HG03280 (cell line): ENCODE data around the gene GRID2IP.

ENCODE experiments used
- ATAC-seq: cut with Tn5 transposase; IDR thresholded peaks from one replicate; pipeline ENCODE4 v1.9.1; 2021; ENCODE audit warnings: mild to moderate bottlenecking, moderate library complexity; ENCODE audit not compliant: unreplicated experiment

The GRID2IP gene

DNA sequence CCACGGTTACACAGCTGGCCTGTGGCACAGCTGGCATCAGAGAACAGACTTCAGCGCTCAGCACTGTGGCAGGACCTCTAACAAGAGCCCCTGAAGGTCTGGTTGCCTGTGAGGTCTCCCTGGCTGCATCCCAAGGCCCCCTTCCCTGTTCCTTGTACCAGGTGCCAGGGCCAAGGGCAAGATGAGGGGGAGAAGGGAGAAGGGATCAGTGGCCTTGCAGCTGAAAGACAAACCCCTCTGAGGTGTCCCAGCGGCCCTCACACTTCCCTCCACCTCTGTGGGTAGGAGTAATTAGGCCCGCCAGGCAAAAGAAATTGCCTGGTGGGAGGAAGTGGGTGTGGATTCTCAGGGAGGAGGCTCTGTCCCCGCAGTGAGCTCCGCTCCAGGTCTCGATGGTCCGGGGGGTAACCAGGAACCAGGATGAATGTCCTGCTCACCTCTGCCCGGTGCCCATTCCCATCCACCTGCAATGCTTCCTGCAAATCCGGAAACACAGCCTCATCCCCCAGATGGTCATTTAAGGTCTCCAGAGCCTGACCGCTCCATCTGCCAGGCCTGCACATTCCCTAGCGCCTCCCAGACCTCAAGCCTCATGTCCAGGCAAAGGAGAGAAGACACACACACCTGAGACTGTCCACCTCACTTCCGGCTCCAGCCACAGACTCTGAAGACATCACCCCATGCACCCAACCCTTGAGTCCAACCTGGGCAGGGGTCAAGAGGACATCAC is 22.7 kb downstream of the GRID2IP start:
- no peak for ATAC-seq

DNA sequence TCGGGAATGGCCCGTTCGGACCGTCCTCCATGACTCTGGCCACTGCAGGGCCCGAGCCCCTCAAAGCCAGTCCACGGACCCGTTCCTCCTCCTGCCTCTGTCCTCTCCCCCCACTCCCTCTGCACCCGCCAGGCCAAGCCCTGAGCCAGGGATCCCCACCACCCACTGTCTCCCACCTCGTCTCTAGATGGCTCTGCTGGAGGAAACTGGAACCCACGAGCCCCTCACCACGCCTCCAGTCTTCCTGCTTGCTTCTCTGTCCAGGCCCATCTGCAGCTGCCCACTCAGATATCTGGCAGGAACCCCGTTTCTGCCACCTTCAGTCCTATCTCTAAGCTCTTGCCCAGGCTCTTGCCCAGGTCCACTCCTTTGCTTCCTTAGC is 24.3 kb downstream of the GRID2IP start:
- ATAC-seq = no peak

DNA sequence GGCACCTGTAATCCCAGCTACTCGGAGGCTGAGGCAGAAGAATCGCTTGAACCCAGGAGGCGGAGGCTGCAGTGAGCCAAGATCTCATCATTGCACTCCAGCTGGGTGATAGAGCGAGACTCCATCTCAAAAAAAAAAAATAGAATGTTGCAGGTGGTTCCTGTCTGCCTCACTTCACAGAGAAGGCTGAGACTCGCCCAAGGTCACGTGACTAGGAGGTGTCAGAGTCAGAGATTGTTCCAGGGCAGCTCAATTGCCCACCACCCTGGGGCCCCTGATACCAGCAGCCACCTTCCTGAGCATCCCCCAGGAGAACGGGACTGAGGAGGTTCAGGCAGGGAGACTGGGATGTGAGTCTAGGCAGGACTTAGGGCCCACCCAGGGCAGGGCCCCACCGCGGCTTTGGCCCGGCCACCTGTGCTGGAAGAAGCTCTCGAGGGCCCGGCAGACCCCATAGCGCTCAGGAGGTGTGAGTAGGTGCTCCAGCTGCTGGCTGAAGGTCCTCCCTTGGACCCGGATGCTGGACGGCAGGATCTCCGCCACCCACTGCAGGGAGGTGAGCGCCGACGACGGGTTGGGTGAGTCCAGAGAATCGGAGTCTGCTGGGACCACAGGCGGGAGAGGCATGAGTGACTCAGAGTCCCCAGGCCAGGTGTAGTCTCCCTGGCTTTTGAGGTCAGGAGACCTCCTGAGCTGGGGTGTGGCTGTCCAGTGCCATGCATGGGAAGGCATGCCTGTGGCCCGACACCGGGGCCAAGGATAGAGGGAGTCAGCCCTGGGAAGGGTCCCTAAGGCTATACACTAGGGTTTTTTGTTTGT is 30.9 kb downstream of the GRID2IP start:
- ATAC-seq = no peak

DNA sequence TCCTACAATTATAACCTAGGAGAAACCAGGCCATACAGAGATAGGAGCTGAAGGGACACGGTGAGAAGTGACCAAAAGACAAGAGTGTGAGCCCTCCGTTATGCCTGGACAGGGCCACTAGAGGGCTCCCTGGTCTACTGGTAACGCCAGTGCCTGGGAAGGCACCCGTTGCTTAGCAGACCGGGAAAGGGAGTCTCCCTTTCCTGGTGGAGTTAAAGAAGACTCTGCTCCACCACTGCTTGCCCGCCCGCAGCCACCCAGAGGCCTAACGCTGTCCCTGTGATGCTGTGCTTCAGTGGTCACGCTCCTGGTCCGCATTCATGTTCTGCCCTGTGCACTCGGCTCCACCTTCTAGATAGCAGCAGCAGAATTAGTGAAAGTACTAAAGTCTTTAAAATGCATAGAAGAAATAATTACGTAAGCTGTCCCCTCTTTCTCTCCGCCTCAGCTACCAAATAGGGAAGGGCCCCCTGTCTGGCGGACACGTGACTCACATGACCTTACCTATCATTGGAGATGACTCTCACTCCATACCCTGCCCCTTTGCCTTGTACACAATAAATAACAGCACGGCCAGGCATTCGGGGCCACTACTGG is 34.8 kb downstream of the GRID2IP start:
- no peak for ATAC-seq

DNA sequence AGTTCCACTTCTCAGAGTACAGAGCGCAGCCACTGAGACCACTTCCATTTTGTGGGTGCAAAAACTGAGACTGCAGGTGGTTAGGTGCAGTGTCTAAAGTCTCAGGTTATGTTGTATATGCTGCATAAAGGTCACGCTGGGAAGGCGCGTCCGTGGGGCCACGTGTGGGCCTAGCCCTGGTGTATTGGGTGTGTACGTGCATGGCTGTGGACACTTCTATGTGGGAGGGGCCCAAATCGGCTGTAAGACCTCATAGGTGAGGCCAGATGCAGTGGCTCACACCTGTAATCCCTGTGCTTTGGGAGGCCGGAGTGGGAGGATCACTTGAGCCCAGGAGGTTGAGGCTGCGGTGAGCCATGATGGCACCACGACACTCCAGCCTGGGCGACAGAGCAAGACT is 37.7 kb downstream of the GRID2IP start:
- ATAC-seq = no peak

DNA sequence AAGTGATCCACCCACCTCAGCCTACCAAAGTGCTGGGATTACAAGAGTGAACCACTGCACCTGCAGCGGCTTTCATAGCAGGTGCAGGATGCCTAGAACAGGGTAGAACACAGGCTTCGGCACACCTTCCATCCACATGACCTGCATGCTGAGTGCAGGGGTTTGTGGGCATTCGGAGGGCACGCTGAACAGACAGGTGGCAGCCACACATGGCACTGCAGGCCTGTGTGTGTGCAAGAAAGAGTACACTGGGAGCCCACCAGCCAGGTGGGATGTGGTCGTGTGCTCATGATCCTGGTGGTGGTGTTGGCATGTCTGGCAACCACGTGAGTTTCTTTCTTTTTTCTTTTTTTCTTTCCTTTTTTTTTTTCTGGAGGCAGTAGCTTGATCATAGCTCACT is 38.4 kb downstream of the GRID2IP start:
- no peak for ATAC-seq

DNA sequence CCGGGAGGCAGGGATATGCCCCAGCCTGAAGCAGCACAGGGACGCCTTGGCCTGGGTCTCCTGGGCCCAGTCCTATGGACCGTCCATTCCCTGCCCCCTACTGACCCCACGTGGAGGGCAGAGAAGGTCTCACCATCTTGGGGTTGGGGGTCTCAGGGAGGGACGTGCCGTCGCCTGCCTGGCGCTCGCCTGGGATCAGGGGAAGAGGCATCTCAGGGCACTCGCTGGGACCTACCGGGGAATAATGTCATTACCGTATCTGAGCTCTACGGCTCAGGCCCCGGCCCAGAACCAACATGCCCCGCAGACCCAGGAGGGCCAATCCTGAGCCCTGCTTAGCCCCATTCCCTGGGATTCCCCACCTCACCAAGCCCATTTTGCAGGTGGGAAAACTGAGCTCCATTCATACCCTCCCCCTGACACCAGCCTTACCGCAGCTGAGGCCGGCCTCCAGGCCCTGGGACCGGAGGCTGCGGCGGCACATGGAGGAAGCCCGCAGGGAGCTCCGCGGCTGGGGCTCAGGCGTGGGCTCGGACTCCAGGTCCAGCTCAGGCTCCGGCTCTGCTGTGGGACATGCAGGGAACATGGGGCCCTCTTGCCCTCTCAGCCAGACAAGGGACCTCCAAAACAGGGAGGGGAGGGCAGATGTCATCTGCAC is 40.7 kb downstream of the GRID2IP start:
- no peak for ATAC-seq

DNA sequence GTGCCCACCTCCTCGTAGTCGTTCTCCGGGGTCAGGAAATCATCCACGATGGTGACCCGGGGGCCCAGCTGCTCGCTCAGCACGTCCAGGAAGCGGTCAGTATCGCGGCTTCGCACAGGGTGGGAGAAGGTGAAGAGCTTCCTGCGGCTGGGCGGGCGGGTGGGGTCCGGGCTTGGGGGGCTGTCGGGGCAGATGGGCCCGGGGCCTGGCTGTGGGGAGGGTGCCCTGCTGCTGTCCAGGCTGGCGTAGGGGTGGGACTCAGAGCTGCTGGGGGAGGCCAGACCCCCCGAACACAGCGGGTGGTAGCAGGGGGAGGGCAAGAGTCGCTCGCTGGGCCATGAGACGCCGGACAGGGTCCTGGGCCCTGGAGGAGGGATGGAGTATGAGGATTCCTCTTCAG is 42.3 kb downstream of the GRID2IP start:
- ATAC-seq = no peak

DNA sequence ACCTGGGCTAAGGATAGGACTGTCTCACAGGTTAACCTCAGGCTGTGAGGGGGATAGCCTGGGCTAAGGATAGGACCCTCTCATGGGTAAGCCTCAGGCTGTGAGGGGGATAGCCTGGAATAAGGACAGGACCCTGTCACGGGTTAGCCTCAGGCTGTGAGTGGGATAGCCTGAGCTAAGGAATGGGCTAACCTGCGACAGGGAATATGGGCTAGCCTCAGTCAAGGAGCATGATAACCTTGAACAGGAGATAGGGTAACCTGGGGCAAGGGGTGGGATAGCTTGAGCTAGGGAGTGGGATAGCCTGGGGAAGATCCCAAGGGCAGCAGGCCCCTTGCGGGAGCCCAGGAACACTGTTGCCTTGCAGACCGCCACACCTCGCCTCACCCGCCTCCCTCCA is 42.7 kb downstream of the GRID2IP start:
- no peak for ATAC-seq

DNA sequence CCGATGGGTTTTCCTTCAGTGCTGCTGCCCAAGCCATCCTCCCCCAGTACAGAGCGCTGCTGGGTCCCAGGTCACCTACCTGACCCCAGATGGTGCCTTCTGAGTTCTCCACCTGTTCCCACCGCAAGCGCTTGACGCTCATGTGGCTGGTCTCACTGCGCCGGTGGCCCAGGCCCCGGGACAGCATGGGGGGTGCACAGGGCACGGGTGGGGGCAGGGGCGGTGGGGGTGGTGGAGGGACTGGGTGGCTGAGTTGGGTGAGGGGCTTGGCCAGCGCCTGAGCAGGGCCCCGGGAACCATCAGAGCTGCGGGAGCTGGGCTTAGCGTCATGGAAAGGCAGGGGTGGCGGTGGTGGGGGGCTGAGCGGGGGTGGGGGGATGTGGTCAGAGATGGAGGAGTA is 43.4 kb downstream of the GRID2IP start:
- ATAC-seq = no peak

DNA sequence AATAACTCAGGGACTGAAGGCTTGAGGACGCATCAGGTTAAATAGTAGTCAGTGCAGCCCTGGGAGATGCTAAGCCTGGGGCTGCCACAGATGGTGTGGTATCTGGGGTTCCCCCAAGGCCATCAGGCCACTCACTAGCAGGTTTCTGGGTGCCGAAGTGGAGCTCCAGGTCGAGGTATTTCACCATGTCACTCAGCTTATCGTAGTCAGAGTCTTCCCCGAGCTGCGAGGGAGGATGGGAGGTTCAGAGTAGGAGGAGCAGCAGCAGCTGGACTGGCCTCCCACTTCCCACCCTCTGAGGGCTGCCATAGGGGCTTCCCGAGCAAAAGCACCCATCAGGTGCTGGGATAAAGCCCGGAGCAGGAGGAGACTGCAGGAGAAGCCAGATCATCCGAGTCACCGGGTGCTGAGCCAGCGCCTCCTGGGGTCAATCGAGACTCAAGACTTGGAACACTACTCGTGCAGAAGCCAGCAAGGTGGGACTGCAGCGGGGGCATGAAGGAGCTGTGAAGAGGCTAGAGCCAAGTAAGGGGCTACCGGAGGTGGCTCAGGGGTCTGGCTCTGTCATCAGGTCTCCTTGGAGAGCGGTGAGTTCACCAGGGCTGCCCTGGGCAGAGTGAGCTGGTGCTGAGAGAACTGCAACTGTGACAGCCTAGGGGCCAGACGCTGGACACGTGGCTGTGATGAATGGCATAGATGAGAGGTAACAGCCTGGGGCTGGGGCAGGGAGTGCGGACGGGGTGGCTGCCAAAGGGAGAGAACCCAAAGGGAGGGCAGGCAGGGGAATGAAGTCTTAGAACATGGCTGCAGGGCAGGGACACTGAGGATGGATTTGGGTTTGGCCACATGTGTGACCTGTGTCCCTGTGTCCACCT is 45.3 kb downstream of the GRID2IP start:
- no peak for ATAC-seq

DNA sequence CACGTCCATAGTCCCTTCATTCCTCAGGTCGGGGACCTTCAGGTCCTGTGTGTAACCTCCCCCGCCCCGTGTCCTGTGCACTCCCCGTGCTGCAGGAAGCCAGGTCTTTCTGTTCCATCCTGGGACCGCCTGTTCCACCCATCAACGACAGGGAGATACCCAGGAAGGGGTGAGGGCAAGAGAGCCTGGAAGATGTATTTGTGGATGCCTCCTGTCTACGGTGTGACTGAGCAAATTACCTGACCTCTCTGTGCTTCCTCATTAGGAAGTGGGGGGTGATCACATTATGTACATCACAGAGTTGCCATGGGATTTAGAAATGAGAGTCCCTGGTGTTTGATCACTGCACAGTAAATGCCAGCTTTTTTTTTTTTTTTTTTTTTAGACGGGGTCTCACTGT is 46.3 kb downstream of the GRID2IP start:
- ATAC-seq = no peak

DNA sequence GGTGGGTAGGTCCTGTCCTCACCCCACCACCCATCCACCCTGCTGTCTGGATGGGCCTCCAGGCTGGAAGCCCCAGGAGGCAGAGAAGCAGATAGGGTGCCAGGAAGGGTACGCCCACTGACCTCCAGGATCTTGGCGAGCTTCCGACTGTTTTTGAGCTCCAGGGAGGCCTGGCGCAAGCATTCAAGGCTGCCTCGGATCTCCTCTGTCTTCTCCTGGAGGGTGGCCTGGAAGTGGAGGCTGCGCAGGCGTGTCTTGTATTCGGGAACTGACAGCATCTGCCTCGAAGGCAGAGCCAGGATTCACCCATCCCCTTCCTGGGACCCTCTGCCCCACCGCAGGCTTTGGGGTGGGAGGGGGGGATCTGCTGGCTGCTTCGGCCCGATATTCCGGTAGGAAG is 48.4 kb downstream of the GRID2IP start:
- ATAC-seq = no peak

DNA sequence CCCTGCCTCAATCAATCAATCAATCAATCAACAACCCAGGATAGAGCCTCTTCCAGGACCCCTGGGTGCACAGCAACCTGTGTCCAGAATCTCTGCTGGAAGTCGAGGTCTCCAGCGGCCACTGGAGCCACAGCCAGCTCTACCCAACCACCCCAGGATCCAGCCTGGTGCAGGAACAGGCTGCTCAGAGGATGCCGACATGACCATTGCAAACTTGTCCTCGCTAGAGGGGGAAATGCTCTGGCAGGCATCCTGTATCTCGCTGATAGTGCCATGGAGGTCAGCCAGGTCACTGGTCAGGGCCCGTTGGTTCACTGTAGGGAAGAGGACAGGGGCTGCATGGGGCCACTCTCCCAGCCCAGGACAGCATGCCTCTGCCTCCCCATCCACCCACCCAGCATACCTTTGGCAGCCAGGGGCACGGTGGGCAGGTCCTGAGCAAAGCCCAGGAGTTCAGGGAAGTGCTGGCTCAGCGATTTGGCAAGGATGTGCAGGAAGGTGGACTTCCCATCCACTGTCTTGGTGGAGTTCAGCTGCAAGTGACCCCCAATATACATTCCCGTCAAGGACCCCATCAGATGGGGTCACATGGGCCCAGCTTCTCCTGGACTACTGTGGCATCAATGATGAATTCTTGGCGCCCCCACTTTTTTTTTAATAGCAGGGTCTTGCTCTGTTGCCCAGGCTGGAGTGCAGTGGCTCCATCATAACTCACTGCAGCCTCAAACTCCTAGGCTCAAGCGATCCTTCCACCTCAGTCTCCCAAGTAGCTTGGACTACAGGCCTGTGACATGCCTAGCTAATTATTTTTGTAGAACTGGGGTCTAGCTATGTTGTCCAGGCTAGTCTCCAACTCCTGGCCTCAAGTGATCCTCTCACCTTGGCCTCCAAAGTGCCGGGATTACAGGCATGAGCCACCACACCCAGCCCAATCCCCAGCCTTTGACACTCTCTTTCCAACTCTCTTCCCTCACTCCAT is 49.4 kb downstream of the GRID2IP start:
- no peak for ATAC-seq

DNA sequence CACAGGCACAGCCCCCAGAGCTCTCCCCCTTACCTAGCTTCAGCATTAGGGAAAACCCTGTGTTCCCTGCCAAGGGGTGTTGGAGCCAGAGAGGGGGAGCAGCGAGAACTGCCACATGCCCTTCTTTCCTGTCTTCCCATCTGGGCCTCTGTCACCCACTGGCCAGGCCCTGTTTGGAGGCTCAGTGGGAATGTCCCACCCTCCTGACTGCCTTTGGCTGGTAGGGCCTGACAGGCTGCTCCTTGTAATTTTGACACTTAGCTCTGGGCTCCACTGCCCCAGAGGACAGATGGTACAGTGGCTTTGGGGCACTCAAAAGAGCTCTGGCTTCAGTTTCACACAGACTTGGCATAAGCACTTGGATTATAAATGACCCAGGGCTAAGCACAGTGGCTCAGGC is 50.6 kb downstream of the GRID2IP start:
- no peak for ATAC-seq

DNA sequence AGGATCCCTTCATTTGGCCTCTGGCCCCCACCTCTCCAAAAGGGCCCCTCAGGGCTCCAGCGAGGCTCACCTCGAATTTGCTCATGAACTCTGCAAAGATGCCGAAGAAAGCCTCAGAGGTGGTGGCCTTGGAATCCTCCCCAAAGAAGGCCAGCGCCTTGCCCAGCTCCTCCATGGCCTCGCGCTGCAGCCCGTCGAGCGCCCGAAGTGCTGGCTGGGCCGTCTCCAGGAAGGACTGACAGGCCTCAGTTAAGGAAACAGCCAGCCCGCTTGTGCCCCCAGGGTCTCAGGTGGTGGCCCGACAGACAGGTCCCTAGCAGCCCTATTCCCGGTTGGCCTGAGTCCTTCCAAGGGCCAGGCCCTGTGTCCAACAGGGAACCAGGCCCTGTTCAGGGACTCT is 53.3 kb downstream of the GRID2IP start:
- no peak for ATAC-seq

DNA sequence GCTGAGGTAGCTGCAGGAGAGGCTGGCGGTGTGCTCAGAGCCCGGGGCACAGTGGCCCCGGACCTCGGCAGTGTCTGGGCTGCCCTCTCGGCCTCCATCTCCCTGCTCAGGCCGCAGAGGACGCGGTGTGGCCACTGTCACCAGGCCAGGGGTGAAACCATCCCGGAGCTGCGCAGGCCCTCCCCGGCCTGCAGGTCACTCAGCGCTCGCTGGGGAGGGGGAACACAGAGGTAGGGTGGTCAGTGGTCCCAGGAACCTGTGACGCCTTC is 53.7 kb downstream of the GRID2IP start:
- no peak for ATAC-seq

DNA sequence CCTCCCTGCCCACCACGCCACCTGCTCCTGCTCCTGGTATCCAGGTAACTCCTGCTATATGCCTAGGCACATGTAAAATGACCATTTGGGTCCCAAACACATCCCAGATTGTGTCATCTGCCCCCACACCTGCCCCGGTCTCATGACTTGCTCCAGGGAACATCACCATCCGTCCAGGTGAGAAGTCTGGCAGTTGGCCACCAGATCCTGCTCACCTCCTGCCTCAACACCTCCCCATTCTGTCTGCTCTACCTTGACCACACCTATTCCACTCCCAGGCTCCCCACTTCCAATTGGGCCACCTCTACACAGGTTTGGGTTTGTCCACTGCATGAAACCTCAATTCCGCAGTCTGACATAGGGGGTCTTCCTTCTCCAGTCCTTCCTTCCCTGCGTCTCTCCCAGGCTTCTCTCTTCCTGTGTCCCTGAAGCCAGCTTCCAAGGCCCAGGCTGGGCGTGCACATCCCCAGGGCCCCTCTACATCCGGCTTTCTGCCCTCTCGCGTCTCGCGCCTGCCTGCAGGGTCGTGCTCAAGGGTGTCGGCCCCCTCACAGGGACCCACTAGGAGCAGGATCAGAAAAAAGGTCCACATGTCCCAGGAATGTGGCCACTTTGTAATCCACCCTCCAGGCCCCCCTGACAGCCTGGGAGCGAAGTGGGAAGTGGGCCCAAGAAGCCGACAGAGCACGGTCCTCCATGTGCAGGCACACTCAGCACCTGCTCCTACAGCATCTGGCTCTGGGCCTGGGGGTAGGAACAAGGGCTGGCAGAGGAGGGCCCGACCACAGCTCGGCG is 54.2 kb downstream of the GRID2IP start:
- no peak for ATAC-seq
